ENCODE results near the gene TSTD1.

Gene TSTD1, protein sequence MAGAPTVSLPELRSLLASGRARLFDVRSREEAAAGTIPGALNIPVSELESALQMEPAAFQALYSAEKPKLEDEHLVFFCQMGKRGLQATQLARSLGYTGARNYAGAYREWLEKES

DNA sequence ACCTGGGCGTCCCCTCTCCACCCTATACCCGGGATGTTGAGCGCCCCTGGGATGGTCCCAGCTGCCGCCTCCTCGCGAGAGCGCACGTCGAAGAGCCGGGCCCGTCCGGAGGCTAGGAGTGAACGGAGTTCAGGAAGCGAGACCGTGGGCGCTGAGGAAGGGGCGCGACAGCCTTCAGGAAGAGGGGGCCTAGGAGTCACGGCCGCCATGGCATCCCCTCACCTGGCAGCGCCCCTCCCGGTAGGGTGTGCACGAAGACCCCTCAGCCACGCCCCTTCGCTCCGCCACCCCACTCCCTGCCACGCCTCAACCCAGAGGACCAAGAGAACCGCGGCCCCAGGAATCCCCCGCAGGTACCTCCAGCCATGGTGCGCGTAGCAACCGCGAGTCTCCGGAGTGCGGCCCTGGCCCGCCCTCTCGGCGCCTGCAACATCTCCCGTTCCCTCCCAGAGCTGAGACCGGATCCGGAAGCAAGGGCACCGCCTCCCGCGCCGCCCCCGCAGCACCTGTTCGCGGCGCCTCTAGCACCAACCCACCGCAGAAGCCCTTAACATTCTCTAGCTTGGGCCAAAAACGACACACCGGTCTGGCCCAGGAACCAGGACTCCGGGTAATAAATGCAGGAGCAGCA is at the start of gene TSTD1:
Gene TSTD1, minus strand, starts transcription at position 442 of the 631 bp plus-strand sequence. Its CDS starts 75 bp downstream, at position 367.
- DNase-seq (ENCODE audit: low read depth in 2 of 2), result no peak

DNA sequence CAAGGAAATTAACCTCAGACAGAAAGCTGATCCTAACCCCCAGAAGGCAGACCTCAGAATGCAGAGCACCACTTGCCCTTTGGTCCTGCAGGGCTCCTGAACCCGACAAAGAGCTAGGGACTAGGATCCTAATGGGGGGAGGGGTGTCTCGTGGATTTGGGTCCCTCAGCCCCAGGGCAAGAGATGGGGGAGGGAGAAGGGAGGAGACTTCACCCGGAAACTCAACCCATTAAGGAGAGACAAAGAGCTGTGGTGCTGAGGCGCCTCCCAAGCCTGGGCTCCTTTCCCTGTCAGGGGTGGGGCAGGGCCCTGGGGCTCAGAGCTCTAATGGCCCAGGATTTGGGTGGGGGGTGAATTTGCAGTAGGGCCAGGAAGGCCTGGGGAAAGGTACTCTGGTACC is 47.7 kb upstream of the TSTD1 start:
- no peak for DNase-seq (ENCODE audit: low read depth in 2 of 2)

DNA sequence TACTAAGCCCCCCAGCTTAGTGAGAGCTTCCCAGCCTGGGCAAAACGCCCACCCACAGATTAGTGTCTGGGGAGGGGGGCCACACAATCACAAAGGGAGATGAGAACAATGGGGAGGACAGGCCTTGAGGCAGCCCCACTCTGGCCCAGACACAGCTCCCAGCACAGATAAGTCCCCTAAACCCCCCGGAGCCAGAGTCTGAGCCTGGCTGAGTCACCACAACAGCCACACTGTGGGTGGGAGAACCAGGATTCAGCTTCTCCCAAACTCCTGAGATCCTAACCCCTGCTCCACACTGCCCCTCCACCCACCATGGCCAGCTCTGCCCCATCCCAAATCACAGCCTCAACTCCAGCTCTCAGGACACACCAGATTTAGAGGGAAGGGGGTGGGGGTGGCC is 46.4 kb upstream of the TSTD1 start:
- no peak for DNase-seq (ENCODE audit: low read depth in 2 of 2)

DNA sequence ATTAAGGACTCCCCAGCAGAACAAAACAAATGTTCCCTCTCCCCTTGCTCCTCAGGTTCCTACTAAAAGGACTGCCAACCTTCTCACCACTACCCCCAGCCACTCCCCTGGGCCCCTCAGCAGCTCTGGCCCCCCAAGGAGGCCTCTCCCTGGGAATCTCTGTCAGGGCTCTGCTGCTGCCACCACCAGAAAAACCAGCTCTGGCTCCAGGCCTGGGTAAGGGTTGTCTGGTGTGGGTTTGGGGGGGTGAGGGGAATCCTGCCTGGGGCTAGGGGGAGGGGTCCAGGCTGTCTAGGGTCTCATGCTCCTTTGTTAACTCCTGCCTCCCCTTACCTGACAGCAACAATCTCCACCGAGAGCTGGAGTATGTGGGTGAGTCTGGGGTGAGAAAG is 45.8 kb upstream of the TSTD1 start:
- no peak for DNase-seq (ENCODE audit: low read depth in 2 of 2)

DNA sequence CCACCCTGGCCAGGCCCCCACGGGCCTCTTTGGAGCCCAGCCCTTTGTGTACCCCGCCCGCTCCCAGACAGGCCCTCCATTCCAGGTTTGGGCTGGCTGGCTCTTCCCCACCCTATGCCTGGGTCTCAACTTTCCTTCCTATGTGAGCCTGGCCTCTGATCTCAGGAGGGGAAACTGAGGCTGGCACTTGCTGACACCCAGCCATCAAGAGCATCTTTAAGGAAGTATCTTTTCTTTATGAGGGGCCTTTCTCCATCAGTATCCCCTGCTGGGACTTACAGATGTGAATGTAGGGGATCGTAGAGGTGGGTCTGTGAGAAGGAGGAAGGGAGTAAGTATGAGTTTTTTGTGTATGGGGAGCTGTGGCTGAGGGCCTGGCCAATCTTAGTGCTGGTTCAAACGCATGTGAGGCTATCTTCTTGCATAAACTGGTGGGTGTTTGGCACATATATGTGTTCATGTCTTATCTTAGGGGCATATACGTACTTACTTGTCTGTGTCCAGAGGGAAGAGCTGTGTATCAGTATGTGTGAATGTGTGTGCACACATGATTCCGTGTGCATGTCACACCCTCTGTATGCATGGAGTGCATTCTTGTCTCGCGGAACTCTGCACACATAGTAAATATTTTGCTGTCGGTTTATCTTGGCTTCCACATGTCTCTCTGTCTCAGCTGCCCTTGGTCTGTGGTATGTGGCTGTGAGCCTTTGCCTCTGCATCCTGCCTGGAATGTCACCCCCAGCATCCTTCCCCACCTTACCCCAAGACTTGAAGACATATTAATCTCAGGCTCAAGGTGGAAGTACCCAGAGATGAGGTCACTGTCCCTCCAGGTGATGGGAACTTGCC is 45.2 kb upstream of the TSTD1 start:
- no peak for DNase-seq (ENCODE audit: low read depth in 2 of 2)

DNA sequence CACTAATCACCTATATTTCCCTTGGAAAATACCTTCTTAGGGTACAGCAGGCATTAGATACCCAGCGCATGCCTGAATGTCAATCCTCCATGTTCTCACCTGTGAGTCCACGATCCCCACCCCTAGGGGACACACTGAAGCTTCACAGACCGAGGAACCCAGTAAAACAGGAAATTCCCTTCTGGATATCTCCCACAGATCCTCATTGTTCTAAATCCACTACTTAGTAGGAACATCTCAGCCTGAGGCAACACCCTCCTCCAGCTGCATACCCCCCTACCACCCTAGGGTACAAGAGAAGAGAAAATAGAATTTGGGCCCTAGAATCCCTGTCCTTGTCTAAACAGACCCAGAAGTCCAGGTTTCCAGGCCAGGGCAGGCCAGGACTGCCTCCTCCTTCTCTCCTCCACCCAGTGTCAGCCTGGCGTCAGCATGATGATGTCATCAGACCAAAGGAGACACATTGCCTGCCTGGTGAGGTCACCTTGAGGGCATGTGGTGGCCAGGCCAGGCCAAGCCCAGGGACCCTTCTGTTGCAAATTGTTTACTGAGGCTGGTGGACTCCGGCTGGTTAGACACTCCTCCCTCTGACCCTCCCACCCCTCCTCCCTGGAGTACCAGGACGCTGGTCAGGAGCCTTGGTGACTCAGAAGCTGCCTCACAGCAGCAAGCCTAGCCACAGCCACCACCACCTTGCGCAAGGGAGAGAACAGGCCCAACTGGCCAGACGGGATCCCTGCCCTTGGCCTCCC is 44.4 kb upstream of the TSTD1 start:
- DNase-seq (ENCODE audit: low read depth in 2 of 2), result no peak

DNA sequence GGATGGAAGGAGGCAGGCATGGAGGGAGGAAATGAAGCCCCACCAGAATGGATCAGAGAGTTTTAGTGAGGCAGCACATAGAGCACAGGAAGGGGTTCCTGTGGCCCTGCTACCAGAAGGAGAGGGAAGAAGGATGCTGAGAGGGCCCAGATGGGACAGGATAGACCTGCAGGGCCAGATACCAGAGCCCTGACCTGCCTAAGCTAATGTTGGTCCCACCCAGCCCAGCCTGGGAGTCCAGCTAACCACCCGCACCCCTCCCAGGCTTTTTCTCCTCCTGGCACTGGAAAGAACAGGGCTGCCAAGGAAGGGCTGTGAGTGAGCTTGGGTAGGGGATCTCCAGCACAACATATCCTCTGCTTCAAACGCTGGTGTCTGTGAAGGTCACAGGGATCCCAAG is 43.7 kb upstream of the TSTD1 start:
- DNase-seq (ENCODE audit: low read depth in 2 of 2), result no peak

DNA sequence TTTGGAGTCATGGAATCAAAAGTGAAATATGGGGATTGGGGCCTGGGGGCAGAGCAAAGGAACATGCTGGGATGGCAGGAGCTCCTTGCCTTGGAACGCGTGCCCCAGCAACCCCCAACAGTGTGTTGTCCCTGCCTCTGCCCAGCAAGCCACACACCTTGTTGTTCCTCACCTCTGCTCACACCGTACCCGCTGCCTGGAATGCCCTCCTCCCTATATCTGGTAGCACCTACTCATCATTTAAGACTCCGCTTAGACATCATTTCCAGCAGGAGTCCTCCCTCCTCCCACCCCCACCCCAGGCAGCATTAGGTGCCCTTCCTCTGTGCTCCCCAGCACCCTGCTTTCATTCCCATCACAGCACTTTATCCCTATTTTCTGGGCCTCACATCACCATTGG is 42.8 kb upstream of the TSTD1 start:
- DNase-seq (ENCODE audit: low read depth in 2 of 2), result no peak

DNA sequence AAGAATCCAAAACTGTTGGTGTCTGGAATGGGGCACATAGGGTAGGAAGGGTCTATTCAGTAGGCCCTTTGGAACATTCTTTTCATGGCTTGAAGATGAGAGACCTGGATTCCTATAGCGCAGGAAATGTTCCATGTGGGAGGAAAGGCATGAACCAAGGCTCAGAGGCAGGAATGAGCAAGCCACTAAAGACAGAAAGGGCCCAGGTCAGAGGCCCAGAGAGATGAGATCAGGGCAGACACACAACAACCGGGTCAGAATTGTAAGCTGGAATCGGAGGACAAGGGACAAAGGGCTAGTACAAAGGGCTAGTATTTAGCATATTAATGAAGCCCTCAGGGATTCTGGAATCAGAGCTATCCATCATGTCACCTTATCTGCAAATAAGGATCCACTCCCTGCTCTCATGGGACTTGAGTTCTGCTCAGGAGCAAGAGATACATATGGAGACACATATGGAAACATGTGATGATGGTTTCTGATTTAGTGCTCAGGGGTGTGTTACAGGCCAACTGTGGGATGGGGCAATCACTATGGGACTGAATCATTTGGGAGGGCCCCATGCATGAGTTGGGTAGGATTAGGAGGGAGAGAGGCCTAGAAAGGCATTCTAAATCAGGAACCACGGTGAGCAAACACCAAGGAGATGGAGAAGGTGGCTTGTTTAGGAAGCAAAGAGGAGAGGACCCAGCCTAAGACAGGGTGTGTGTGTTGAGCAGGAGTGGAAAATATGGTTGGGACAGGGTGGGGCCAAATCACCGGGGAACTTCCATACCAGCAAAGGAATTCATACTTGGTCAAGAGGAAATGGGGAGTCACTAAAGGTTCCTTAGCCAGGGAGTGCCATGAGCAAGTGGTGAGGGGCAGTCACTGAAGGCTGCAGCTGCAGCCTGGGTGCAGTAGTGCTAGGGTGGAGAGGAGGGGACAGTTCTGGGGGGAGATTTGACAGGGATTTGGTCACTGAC is 42.0 kb upstream of the TSTD1 start:
- no peak for DNase-seq (ENCODE audit: low read depth in 2 of 2)

DNA sequence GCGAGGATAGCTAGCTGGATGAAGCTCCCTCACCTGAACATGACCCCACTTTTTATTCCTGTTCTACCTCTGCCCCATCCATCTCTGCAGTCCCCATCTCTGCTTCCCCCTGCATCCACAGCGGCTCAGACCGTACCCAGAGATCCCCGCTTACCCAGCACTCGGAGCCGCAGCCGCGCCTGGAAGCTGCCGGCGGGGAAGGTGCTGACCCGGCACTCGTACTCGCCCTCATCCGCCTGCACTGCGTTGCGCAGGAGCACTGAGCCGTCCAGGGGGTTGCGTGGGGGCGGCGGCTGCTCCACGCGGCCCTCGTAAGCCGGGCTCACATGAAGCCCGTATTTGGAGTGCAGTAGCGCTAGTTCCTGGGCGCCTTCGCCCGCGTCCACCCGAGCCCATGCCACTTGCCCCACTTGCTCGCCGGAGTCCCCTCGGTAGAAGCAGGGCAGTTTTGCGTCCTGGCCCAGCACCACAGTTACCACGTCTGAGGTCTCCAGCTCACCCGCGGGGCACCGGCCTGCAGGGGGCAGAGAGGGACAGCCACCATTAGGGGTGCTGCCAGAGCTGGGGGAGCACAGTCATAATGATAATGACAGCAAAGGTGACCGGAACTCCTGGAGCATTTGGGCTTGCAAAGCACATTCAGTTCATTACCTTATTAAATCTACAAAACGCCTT is 40.8 kb upstream of the TSTD1 start:
- no peak for DNase-seq (ENCODE audit: low read depth in 2 of 2)

DNA sequence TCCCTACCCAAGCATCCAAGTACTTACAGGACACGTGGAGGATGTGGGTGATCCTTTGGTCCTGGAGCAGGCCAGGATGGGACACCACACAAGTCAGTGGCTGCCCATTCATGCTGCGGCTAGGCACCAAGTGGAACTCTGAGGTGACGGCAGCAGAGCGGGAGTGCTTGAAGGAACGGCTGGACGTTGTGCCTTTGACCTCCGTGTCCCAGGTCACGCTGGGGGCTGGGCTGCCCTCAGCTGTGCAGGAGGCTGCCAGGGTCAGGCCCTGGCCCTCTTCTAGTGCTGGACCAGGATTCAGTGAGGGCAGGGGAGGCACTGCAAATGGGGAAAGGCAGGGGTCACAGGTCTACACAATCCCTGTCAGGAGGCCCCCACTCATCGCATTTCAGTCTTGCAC is 38.7 kb upstream of the TSTD1 start:
- no peak for DNase-seq (ENCODE audit: low read depth in 2 of 2)

DNA sequence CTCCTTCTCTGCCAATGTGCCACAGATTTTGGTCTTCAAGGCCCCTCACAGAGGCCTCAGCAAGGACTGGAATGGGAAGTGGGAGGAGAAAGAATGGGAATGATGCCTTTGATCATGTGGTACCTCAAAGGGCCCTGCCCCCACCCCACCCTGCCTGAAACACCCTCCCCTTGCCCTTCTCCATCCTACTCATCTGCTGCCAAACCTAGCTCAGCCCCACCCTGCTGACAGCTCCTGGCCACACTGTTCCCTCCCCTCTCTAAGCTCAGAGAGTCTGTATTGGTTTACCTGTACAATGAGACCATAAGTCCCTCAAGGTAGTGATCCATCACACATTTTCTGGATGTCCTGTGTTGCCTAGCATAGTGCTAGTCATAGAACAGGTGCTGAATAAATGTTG is 37.6 kb upstream of the TSTD1 start:
- no peak for DNase-seq (ENCODE audit: low read depth in 2 of 2)

DNA sequence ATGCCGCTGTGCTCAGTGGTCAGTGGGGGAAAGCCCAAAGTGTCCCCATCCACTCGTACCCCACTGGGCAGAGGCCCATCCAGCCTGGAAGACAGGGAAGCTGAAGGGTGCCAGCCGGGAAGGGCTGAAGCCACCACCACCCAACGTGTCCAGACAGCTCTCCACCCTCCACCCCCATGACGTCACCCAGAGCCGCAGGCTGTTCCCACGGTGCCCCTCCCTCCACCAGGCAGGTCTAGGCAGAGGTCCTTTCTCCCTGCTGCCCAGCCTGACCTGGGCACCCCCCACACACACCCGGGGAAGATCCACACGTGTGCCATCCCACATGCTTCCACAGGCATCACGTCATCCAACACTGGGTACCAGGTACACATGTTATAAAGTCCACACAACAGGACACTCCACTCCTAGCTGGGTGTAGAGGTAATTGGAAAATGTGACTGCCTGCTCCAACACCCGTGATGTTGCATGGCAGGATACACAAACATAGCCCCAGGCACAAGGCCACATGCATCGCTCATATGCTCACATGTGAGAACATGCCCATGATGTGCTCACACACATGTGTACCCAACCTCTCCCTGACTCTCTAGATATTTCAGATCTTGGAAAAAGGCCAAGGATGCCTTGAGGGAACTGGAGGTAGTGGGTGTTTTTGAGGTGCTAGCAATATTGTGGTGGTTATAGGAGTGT is 36.1 kb upstream of the TSTD1 start:
- DNase-seq (ENCODE audit: low read depth in 2 of 2), result no peak

DNA sequence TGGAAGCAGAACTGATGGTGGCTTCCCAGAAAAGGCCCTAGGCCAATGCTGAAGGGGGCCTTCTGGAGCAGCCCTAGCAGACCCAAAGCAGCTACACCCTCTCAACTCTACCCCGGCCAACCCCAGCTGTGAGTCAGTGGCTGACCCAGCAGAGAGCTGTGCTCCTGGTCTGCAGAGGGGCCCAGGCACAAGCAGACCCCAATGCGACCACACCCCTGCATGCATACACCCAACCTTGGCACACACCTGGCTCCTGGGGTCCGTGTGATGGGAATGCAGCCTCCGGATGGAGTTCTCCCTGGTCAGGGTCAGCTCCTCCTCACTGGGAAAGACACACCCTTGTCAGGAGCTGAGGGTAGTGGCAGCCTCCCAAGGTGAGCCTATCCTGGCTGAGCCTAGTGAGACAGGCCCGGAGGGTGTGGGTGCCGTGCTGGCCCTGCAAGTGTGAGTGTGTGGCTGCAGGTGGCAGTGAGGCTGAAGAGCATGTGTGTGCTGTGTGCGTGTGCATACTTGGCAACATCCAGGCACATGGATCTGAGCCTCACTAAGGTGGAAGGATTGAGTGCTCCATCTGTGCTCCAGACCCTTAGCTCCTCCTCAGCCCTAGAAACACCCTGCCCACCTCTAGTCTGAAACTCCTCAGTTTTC is 34.8 kb upstream of the TSTD1 start:
- DNase-seq (ENCODE audit: low read depth in 2 of 2), result no peak

DNA sequence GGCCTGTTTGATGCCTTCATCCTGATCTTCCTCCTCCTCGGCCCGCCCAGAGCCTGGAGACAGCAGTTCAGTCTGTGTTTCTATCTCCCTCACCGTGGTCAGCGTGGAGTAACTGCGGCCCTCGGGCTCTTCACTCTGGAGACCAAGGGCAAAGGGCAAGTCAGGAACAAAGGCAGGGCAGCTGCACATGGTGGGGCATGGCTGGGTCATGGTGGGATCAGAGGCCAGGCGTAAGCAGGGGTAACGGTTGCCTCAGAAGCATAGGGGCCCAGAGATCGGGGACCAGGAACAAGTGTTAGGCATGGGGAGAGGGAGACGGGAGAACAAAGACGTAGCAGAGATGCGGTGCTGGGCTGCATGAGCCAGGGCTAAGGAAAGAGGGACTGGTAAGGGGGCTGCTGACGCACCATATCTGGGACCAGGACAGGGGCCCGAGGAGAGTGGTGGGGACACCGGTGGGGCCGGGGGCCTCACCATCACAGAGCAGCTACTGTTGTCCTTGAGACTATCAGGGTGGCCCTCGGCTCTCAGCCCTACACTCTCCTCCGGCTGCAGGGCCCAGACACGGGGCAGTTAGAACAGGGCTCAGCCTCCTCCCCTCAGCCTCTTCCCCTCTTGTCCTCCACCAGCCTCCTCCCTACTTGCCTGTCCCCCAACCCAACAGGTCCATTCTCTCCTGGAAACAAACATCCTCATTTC is 34.1 kb upstream of the TSTD1 start:
- DNase-seq (ENCODE audit: low read depth in 2 of 2), result no peak

DNA sequence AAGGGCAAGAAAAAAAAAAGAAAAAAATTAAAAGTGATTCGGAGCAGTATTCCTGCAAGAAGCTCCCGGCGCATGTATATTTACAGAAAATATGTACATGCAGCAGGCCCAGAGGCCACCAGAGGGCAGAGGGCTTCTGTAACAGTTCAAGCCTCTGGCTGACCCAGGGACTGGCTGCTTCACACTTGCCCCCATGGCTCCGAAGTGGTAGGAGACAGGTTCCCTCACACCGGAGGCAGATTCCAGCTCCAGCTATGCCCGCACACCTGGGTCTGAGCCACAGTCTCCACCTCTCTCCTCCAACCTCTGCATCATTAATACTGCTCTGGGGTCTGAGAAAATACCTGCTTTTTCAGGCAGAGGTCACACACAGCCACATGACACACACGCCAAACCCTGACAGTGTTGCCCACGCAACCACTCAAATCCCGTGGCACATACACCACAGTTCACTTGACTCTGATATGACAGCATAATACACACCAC is 33.2 kb upstream of the TSTD1 start:
- no peak for DNase-seq (ENCODE audit: low read depth in 2 of 2)

DNA sequence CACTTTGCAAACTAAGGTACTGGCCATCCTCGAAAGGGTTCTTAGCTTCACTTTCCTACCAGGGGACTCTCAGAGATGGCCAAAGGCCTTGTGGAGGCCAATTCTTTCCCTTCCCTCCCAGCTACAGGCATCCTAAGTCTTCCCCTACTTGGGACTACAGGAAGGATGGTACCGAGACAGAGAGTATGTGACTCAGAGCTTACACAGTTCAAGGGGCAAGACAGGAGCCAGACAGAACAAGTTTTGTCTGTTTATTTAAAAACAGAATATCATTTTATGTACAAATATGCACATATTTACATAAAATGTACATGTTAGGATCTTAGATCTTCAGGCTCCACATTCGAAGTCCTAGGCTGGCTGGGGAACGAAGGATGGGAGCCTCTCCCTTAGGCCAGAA is 32.0 kb upstream of the TSTD1 start:
- no peak for DNase-seq (ENCODE audit: low read depth in 2 of 2)

DNA sequence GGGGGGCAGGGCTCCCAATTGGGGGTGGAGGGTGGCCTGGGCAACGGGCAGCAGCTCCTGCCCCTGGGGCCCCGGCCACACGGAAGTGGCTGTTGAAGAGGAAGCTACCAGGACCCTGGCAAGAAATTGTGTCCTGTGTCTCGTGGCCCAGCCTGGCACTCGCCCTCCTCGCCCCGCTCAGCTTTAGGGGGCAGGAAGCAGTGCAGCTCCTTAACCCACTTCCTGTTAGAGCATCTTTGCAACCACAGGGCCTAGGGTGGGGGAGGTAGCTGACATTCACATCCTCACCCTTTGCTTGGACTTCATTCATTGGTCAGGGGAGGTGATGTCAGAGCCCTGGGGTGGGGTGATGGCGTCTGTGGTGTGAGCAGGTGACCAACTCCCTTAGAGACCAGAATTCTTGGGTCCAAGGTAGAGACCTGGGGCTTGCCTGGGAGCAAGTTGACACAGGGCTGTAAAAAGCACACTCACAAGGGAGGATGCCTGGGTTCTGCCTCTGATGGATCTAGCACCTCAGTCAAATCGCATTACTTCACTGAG is 31.0 kb upstream of the TSTD1 start, which contains the start of gene ARHGAP30:
Gene ARHGAP30, minus strand, starts transcription at position 161 of the 540 bp plus-strand sequence. CDS start 267 bp downstream, outside the sequence.
- no peak for DNase-seq (ENCODE audit: low read depth in 2 of 2)
